GM12878 (cell line): ENCODE data around the gene DTX1.

ENCODE experiments used
- ASH2L ChIP-seq: fragments of 300-600, 200-600 bp; sonication (generic); IDR thresholded peaks from 2 replicates; pipeline ENCODE4 v1.6.1; 2017; ENCODE audit warnings: low read depth, mild to moderate bottlenecking, borderline replicate concordance
- CBX5 ChIP-seq: sonication (generic); IDR thresholded peaks from 2 replicates; pipeline ENCODE4 v1.6.1; 2016; ENCODE audit warnings: low read depth, moderate library complexity, mild to moderate bottlenecking, inconsistent platforms
- CTCF ChIP-seq, 3 experiments: IDR thresholded peaks in 2 of 3; conservative IDR thresholded peaks in 1 of 3; 2 replicates each; pipeline ENCODE4 v1.5.1; 2011; ENCODE audit warnings: low read depth in 3 of 3, low read length in 3 of 3, mild to moderate bottlenecking in 3 of 3, control low read depth in 2 of 3, moderate library complexity in 2 of 3, inconsistent platforms in 1 of 3, mixed read lengths in 1 of 3; ENCODE audit not compliant: control insufficient read depth in 2 of 3, insufficient read depth in 1 of 3; ENCODE audit errors: extremely low read depth in 1 of 3
- EZH2 ChIP-seq: IDR thresholded peaks from 2 replicates; pipeline ENCODE4 v1.6.1; 2012; ENCODE audit warnings: low read depth, mild to moderate bottlenecking, control low read depth, inconsistent platforms, low read length, borderline replicate concordance; ENCODE audit not compliant: control insufficient read depth
- JUNB ChIP-seq: IDR thresholded peaks from 2 replicates; pipeline ENCODE4 v1.6.1; 2016; ENCODE audit warnings: antibody characterized with exemption, mild to moderate bottlenecking
- JUND ChIP-seq: IDR thresholded peaks from 2 replicates; pipeline ENCODE4 v1.6.1; 2012; ENCODE audit warnings: low read depth, mild to moderate bottlenecking, low read length, improper control_type of control experiment, moderate library complexity
- MTA3 ChIP-seq: IDR thresholded peaks from 2 replicates; pipeline ENCODE4 v1.6.1; 2012; ENCODE audit warnings: low read length, inconsistent platforms, borderline replicate concordance
- NFXL1 ChIP-seq: fragments of 450-650 bp; IDR thresholded peaks from 2 replicates; pipeline ENCODE4 v1.6.1; 2017; ENCODE audit warnings: antibody characterized with exemption, mild to moderate bottlenecking, borderline replicate concordance
- POLR2A ChIP-seq: IDR thresholded peaks from 2 replicates; pipeline ENCODE4 v1.6.1; 2011; ENCODE audit warnings: low read depth, mild to moderate bottlenecking, low read length
- POLR2AphosphoS5 ChIP-seq: IDR thresholded peaks from 2 replicates; pipeline ENCODE4 v1.6.1; 2011; ENCODE audit warnings: mild to moderate bottlenecking, low read length, inconsistent platforms
- POU2F2 ChIP-seq: IDR thresholded peaks from 3 replicates; pipeline ENCODE4 v1.6.1; 2011; ENCODE audit warnings: low read depth, mild to moderate bottlenecking, low read length, borderline replicate concordance
- RAD21 ChIP-seq: IDR thresholded peaks from 2 replicates; pipeline ENCODE4 v1.6.1; 2011; ENCODE audit warnings: mild to moderate bottlenecking, low read depth, low read length, moderate library complexity; ENCODE audit not compliant: insufficient read depth
- SREBF1 ChIP-seq: IDR thresholded peaks from 2 replicates; pipeline ENCODE4 v1.6.1; 2012; ENCODE audit warnings: mild to moderate bottlenecking, low read length
- STAT1 ChIP-seq: fragments of 450-650 bp; conservative IDR thresholded peaks from 2 replicates; pipeline ENCODE4 v1.6.1; 2014; ENCODE audit warnings: antibody characterized with exemption, mild to moderate bottlenecking

GRCh38 chr12:113041560-113041959 lies 15.0 kb upstream of the DTX1 start:
- no peak for TF ChIP-seq EZH2
- no peak for TF ChIP-seq JUND
- no peak for TF ChIP-seq SREBF1
- TF ChIP-seq CTCF (IDR thresholded peaks at IDR 0.05 in 2 of 3, conservative IDR thresholded peaks at IDR 0.05 in 1 of 3; ENCODE audit: control insufficient read depth in 2 of 3, extremely low read depth in 1 of 3, insufficient read depth in 1 of 3, low read depth in 3 of 3, low read length in 3 of 3): no peak
- TF ChIP-seq POU2F2: no peak
- TF ChIP-seq NFXL1: no peak
- TF ChIP-seq RAD21: no peak
- TF ChIP-seq CBX5: no peak
- no peak for TF ChIP-seq JUNB
- no peak for TF ChIP-seq MTA3
- TF ChIP-seq POLR2A: no peak
- no peak for TF ChIP-seq STAT1
- no peak for TF ChIP-seq POLR2AphosphoS5
- no peak for TF ChIP-seq ASH2L
